H1 (cell line): Measurements from ENCODE around the gene SLIT3. TPM values are rescaled to one million over a fixed set of nuclear protein-coding genes. Genes with fewer than 3 reads are reported as not detected.

Experiments used
- CTCF ChIA-PET: fragments of 300-600 bp; sonication (Branson Sonifier 250); formaldehyde crosslinking; loops from one replicate; lab custom pipeline; 2021; ENCODE audit not compliant: partially characterized antibody; lab: Charles Lee
- POLR2A ChIA-PET: fragments of 300-600 bp; sonication (Branson Sonifier 250); formaldehyde crosslinking; loops from one replicate; lab custom pipeline; 2021; ENCODE audit warnings: inconsistent platforms; ENCODE audit not compliant: partially characterized antibody; lab: Charles Lee
- DNase-seq, 2 experiments: peaks; one replicate each; pipeline versions ENCODE4 v3.0.0 to v3.0.0-alpha.2; 2010 to 2022; ENCODE audit warnings: low spot score in 2 of 2, low read depth in 1 of 2, mixed read lengths in 1 of 2
- FAIRE-seq: peaks from 2 replicates; lab custom pipeline; 2011; peaks lifted over from hg19 to GRCh38; lab: Jason Lieb, UNC
- H2AFZ ChIP-seq: 2 replicates; pipeline ENCODE4 v1.8.1; 2012; ENCODE audit warnings: low read length, inconsistent platforms
- H2AK5ac ChIP-seq: 2 replicates; pipeline ENCODE4 v1.6.1; 2013; ENCODE audit warnings: low read depth, low read length
- H2BK120ac ChIP-seq: replicated peaks from 2 replicates; pipeline ENCODE3; 2013; ENCODE audit warnings: low read depth, low read length, inconsistent platforms
- H2BK12ac ChIP-seq: 2 replicates; pipeline ENCODE4 v1.6.1; 2013; ENCODE audit warnings: low read depth, low read length
- H2BK15ac ChIP-seq: 2 replicates; pipeline ENCODE4 v1.6.1; 2013; ENCODE audit warnings: low read length
- H2BK20ac ChIP-seq: 2 replicates; pipeline ENCODE4 v1.6.1; 2013; ENCODE audit warnings: low read length
- H2BK5ac ChIP-seq: 2 replicates; pipeline ENCODE4 v1.6.1; 2013; ENCODE audit warnings: low read depth, low read length
- H3K14ac ChIP-seq: 2 replicates; pipeline ENCODE4 v1.6.1; 2013; ENCODE audit warnings: inconsistent platforms; ENCODE audit not compliant: insufficient read length
- H3K18ac ChIP-seq: 2 replicates; pipeline ENCODE4 v1.6.1; 2013; ENCODE audit warnings: low read length; ENCODE audit errors: extremely low read depth
- H3K23ac ChIP-seq: 2 replicates; pipeline ENCODE4 v1.6.1; 2013; ENCODE audit warnings: inconsistent platforms; ENCODE audit not compliant: insufficient read length
- H3K23me2 ChIP-seq: 2 replicates; pipeline ENCODE4 v1.6.1; 2013; ENCODE audit warnings: low read depth, low read length
- H3K27ac ChIP-seq: 2 replicates; pipeline ENCODE4 v1.6.1; 2011; ENCODE audit warnings: low read depth, low read length, inconsistent platforms
- H3K27me3 ChIP-seq, 4 experiments: replicated peaks in 1 of 4; 1 replicate in 1 of 4; 2 replicates in 3 of 4; pipeline versions ENCODE4 v1.6.1 to v1.8.1; 2011 to 2013; ENCODE audit warnings: low read length in 3 of 4, mild to moderate bottlenecking in 3 of 4, inconsistent platforms in 2 of 4, mixed read lengths in 2 of 4, moderate library complexity in 1 of 4; ENCODE audit not compliant: control insufficient read depth in 3 of 4, insufficient read depth in 3 of 4; ENCODE audit errors: extremely low read depth in 1 of 4
- H3K36me3 ChIP-seq, 4 experiments: 2 replicates each; pipeline versions ENCODE4 v1.6.1 to v1.8.1; 2011 to 2013; ENCODE audit warnings: mild to moderate bottlenecking in 4 of 4, low read length in 3 of 4, moderate library complexity in 2 of 4, control low read depth in 1 of 4, inconsistent platforms in 1 of 4; ENCODE audit not compliant: insufficient read depth in 4 of 4, control insufficient read depth in 2 of 4
- H3K4ac ChIP-seq: replicated peaks from 2 replicates; pipeline ENCODE3; 2013; ENCODE audit warnings: low read length, low read depth, mixed read lengths, inconsistent platforms; ENCODE audit not compliant: insufficient read length
- H3K4me1 ChIP-seq, 4 experiments: replicated peaks in 1 of 4; 1 replicate in 1 of 4; 2 replicates in 3 of 4; pipeline versions ENCODE4 v1.6.1 to v1.8.1; 2011 to 2013; ENCODE audit warnings: low read length in 3 of 4, inconsistent platforms in 2 of 4, mixed read lengths in 1 of 4; ENCODE audit not compliant: insufficient read depth in 4 of 4, control insufficient read depth in 3 of 4
- H3K4me2 ChIP-seq, 2 experiments: 2 replicates each; pipeline versions ENCODE4 v1.6.1 to v1.8.1; 2011 to 2013; ENCODE audit warnings: low read depth in 2 of 2, low read length in 2 of 2, control low read depth in 1 of 2, inconsistent platforms in 1 of 2, mild to moderate bottlenecking in 1 of 2; ENCODE audit not compliant: insufficient read depth in 1 of 2
- H3K4me3 ChIP-seq, 4 experiments: fragments of 200-600, 300-600 bp in 1 of 4; sonication (generic), shearing (Covaris generic), sonication (Bioruptor Twin) in 1 of 4; 2 replicates each; pipeline versions ENCODE4 v1.5.1 to v1.8.1; 2011 to 2016; ENCODE audit warnings: low read length in 4 of 4, low read depth in 3 of 4, control low read depth in 2 of 4, inconsistent platforms in 2 of 4, mild to moderate bottlenecking in 2 of 4, mixed read lengths in 1 of 4, moderate library complexity in 1 of 4; ENCODE audit not compliant: insufficient read depth in 2 of 4; ENCODE audit errors: extremely low read depth in 1 of 4
- H3K56ac ChIP-seq: replicated peaks from 2 replicates; pipeline ENCODE3; 2013; ENCODE audit warnings: low read depth, mild to moderate bottlenecking, mixed read lengths, low read length, inconsistent platforms; ENCODE audit not compliant: insufficient read length
- H3K79me1 ChIP-seq: 2 replicates; pipeline ENCODE4 v1.6.1; 2013; ENCODE audit warnings: low read depth, low read length, control low read depth
- H3K79me2 ChIP-seq, 2 experiments: 2 replicates each; pipeline versions ENCODE4 v1.6.1 to v1.8.1; 2012 to 2013; ENCODE audit warnings: low read length in 2 of 2, mild to moderate bottlenecking in 2 of 2, inconsistent platforms in 1 of 2; ENCODE audit not compliant: insufficient read depth in 2 of 2, control insufficient read depth in 1 of 2
- H3K9ac ChIP-seq, 4 experiments: replicated peaks in 1 of 4; 1 replicate in 1 of 4; 2 replicates in 3 of 4; pipeline versions ENCODE4 v1.6.1 to v1.8.1; 2011 to 2013; ENCODE audit warnings: low read depth in 3 of 4, low read length in 3 of 4, control low read depth in 2 of 4, mild to moderate bottlenecking in 2 of 4, moderate library complexity in 2 of 4, inconsistent platforms in 1 of 4; ENCODE audit errors: extremely low read depth in 1 of 4
- H3K9me3 ChIP-seq, 2 experiments: 2 replicates each; pipeline versions ENCODE4 v1.6.1 to v1.8.1; 2012 to 2013; ENCODE audit warnings: mild to moderate bottlenecking in 2 of 2, moderate library complexity in 2 of 2, control low read depth in 1 of 2, inconsistent platforms in 1 of 2, low read depth in 1 of 2, low read length in 1 of 2, mixed read lengths in 1 of 2; ENCODE audit not compliant: insufficient read depth in 2 of 2
- H4K20me1 ChIP-seq, 2 experiments: replicated peaks in 1 of 2; 2 replicates each; pipeline versions ENCODE3 to v1.8.1; 2011 to 2013; ENCODE audit warnings: inconsistent platforms in 2 of 2, low read length in 2 of 2, mild to moderate bottlenecking in 1 of 2; ENCODE audit not compliant: insufficient read depth in 2 of 2, control insufficient read depth in 1 of 2
- H4K5ac ChIP-seq: 2 replicates; pipeline ENCODE4 v1.6.1; 2013; ENCODE audit warnings: low read length, low read depth, mixed read lengths, inconsistent platforms; ENCODE audit not compliant: insufficient read length
- H4K8ac ChIP-seq: 2 replicates; pipeline ENCODE4 v1.8.0; 2013; ENCODE audit warnings: mild to moderate bottlenecking, moderate library complexity, low read length, inconsistent platforms; ENCODE audit not compliant: insufficient read depth; ENCODE audit errors: extremely low read depth
- H4K91ac ChIP-seq: replicated peaks from 2 replicates; pipeline ENCODE3; 2013; ENCODE audit warnings: low read length, mixed read lengths, inconsistent platforms; ENCODE audit not compliant: insufficient read length
- BCL11A ChIP-seq, 2 experiments: IDR thresholded peaks; one replicate each; pipeline ENCODE4 v1.6.1; 2011; ENCODE audit warnings: low read depth in 2 of 2, low read length in 2 of 2, mild to moderate bottlenecking in 2 of 2
- CBX5 ChIP-seq: fragments of 300-800, 300-1000 bp; sonication (generic); IDR thresholded peaks from 2 replicates; pipeline ENCODE4 v1.7.1; 2016; ENCODE audit warnings: antibody characterized with exemption, low read length, low read depth
- CHD2 ChIP-seq: IDR thresholded peaks from 2 replicates; pipeline ENCODE4 v1.6.1; 2012; ENCODE audit warnings: low read length, improper control_type of control experiment
- EP300 ChIP-seq, 2 experiments: IDR thresholded peaks; 1 replicate in 1 of 2; 2 replicates in 1 of 2; pipeline ENCODE4 v1.6.1; 2011 to 2012; ENCODE audit warnings: low read depth in 2 of 2, low read length in 2 of 2, mild to moderate bottlenecking in 2 of 2, borderline replicate concordance in 1 of 2, inconsistent platforms in 1 of 2, moderate library complexity in 1 of 2
- HDAC2 ChIP-seq, 2 experiments: fragments of 300-600 bp in 1 of 2; sonication (generic) in 1 of 2; IDR thresholded peaks; 2 replicates each; pipeline ENCODE4 v1.6.1; 2011 to 2012; ENCODE audit warnings: low read depth in 2 of 2, low read length in 2 of 2, mild to moderate bottlenecking in 2 of 2, moderate library complexity in 2 of 2, borderline replicate concordance in 1 of 2, inconsistent platforms in 1 of 2
- HDAC6 ChIP-seq: IDR thresholded peaks from one replicate; pipeline ENCODE4 v1.7.1; 2012; ENCODE audit warnings: low read depth, mild to moderate bottlenecking, inconsistent platforms, low read length, moderate library complexity
- KDM1A ChIP-seq: fragments of 200-600, 300-600 bp; sonication (generic); IDR thresholded peaks from 2 replicates; pipeline ENCODE4 v1.7.1; 2016; ENCODE audit warnings: mild to moderate bottlenecking, low read length, borderline replicate concordance
- POU5F1 ChIP-seq: IDR thresholded peaks from 2 replicates; pipeline ENCODE4 v1.6.1; 2011; ENCODE audit warnings: low read depth, mild to moderate bottlenecking, low read length, moderate library complexity
- RAD21 ChIP-seq, 2 experiments: IDR thresholded peaks in 1 of 2; conservative IDR thresholded peaks in 1 of 2; 2 replicates each; pipeline ENCODE4 v1.6.1; 2011; ENCODE audit warnings: low read depth in 2 of 2, low read length in 2 of 2, improper control_type of control experiment in 1 of 2, inconsistent platforms in 1 of 2, mild to moderate bottlenecking in 1 of 2, moderate library complexity in 1 of 2
- SIX5 ChIP-seq: IDR thresholded peaks from 2 replicates; pipeline ENCODE4 v1.6.1; 2011; ENCODE audit warnings: mild to moderate bottlenecking, low read depth, low read length
- SUZ12 ChIP-seq: fragments of 200-600 bp; sonication (generic); IDR thresholded peaks from 2 replicates; pipeline ENCODE4 v1.6.1; 2012; ENCODE audit warnings: mild to moderate bottlenecking, inconsistent platforms, low read length, moderate library complexity, mixed read lengths
- TBP ChIP-seq: IDR thresholded peaks from 2 replicates; pipeline ENCODE4 v1.6.1; 2011; ENCODE audit warnings: low read depth, low read length, improper control_type of control experiment
- WGBS, 2 experiments: shearing (Covaris generic) in 1 of 2; methylation state at CpG; one replicate each; pipeline versions ENCODE4 v1.1.6 to v1.1.7; 2013 to 2015; ENCODE audit warnings: low lambda C conversion rate in 2 of 2, mixed read lengths in 2 of 2, inconsistent platforms in 1 of 2, low coverage in 1 of 2, missing lambda C conversion rate in 1 of 2; ENCODE audit not compliant: insufficient replicate concordance in 2 of 2, insufficient coverage in 1 of 2, insufficient read length in 1 of 2; ENCODE audit errors: extremely low coverage in 1 of 2, missing lambda C conversion rate in 1 of 2; 5-methylcytosine and 5-hydroxymethylcytosine counted together
- polyA plus RNA-seq, 7 experiments: library from polyadenylated mRNA; depleted of rRNA in 3 of 7; stranded (reverse) in 5 of 7; unstranded in 2 of 7; fragments of >200 nt in 5 of 7; fragments of 200-250 nt in 2 of 7; gene quantifications; 1 replicate in 5 of 7; 2 replicates in 1 of 7; 4 replicates in 1 of 7; pipeline versions ENCODE4 v1.2.1 to v1.2.3, GENCODE V29; 2011 to 2013; ENCODE audit warnings: missing spikeins in 2 of 7, mixed read lengths in 2 of 7
- total RNA-seq: library from RNA; stranded (reverse); fragmentation: NEBNext Ultra II Directional; extraction: Animal tissue kit (Norgen Biotek cat#: 25700); gene quantifications from 2 replicates; pipeline ENCODE4 v1.2.1, GENCODE V29; 2021
- TF ChIP-seq, protein P1 (sequence below): IDR thresholded peaks from 2 replicates; pipeline ENCODE4 v1.6.1; 2011; ENCODE audit warnings: low read depth, mild to moderate bottlenecking, low read length; ENCODE audit not compliant: insufficient read depth

Gene SLIT3
- total and polyA plus RNA-seq, 2 of the 8 experiments (the other 6 are each of a cell fraction or from before 2014, with no cell fraction given): 1.1 to 1.2 TPM

DNA sequence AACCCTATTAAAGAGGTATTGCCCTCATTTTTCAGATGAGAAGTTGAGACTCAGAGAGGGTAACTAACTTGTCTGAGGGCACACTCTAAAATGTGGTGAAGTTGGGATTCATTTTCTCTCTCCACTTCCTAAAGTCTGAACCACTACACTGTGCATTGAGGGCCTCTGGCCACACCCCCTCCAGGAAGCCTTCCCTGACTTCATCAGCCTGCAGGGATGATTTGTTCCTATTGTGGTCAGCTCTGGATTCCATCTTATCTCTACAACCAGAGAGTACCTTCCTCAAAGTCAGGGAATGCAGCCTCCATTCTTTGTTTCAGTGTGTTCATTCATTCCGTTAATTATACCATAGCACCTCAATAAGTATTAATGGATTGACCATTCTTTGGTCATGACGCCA, 365.8 kb downstream of the SLIT3 start:
- Histone ChIP-seq H3K4me3 (no peak overlapping the region), H2AFZ (no peak overlapping the region), H2AK5ac (no peak overlapping the region), H2BK12ac (no peak overlapping the region), H3K79me1 (no peaks in the 10 kb centered on the region), H2BK5ac (no peak overlapping the region), H3K14ac (no peak overlapping the region), H3K9ac (no peak overlapping the region), H4K8ac (no peak overlapping the region), H2BK15ac (no peak overlapping the region), H2BK20ac (no peak overlapping the region), H3K79me2 (no peaks in the 10 kb centered on the region), H3K23ac (no peak overlapping the region), H4K20me1 (no peaks in the 10 kb centered on the region), H3K36me3 (no peaks in the 10 kb centered on the region), H3K4ac (no peak overlapping the region), H3K4me2 (no peak overlapping the region), H4K91ac (no peak overlapping the region), H3K18ac (no peak overlapping the region), H3K27me3 (no peaks in the 10 kb centered on the region), H2BK120ac (no peak overlapping the region), H3K27ac (no peak overlapping the region), H3K9me3 (no peaks in the 10 kb centered on the region), H3K23me2 (peaks cover 2% of the 10 kb centered on the region; the same call in 1 of the 2 replicates), H4K5ac (no peak overlapping the region), H3K56ac (no peak overlapping the region), H3K4me1 (peaks cover 0 to 5% (median 3%) of the 10 kb centered on the region in 4 experiments; a peak in 4 of 7 replicates)
- FAIRE-seq: no peak
- ChIA-PET CTCF (interaction anchor here (1.5 to 2.3 kb wide), 2 partner anchors 12 to 105 kb away, joined by 3 to 13 read pairs; no protein-coding TSS in a partner anchor), POLR2A (no interaction called here)
- TF ChIP-seq SIX5: no peak
- TF ChIP-seq CBX5: no peak
- TF ChIP-seq, protein P1, sequence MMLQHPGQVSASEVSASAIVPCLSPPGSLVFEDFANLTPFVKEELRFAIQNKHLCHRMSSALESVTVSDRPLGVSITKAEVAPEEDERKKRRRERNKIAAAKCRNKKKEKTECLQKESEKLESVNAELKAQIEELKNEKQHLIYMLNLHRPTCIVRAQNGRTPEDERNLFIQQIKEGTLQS: no peak
- no peak for TF ChIP-seq CHD2
- TF ChIP-seq SUZ12: no peak
- TF ChIP-seq TBP: no peak
- TF ChIP-seq EP300 (IDR thresholded peaks at IDR 0.05; ENCODE audit: borderline replicate concordance in 1 of 2, low read depth in 2 of 2, low read length in 2 of 2): no peak
- no peak for TF ChIP-seq POU5F1
- TF ChIP-seq KDM1A: no peak
- TF ChIP-seq BCL11A (IDR thresholded peaks at IDR 0.05; ENCODE audit: low read depth in 2 of 2, low read length in 2 of 2): no peak
- TF ChIP-seq HDAC6: no peak
- no peak for TF ChIP-seq RAD21 (IDR thresholded peaks at IDR 0.05 in 1 of 2, conservative IDR thresholded peaks at IDR 0.05 in 1 of 2; ENCODE audit: low read depth in 2 of 2, low read length in 2 of 2)
- TF ChIP-seq HDAC2 (IDR thresholded peaks at IDR 0.05; ENCODE audit: borderline replicate concordance in 1 of 2, low read depth in 2 of 2, low read length in 2 of 2): no peak
- 75% methylated on average over 2 of the region's 2 CpGs; no CpG with 5 or more reads in 1 of the 2 experiments for WGBS, 2 experiments
- DNase-seq: no peak
